Measurements from ENCODE around the gene RBM4.
A peak's percentile ranks its signal among the peaks of the same experiment; 100 is the strongest.

The RBM4 gene

DNA sequence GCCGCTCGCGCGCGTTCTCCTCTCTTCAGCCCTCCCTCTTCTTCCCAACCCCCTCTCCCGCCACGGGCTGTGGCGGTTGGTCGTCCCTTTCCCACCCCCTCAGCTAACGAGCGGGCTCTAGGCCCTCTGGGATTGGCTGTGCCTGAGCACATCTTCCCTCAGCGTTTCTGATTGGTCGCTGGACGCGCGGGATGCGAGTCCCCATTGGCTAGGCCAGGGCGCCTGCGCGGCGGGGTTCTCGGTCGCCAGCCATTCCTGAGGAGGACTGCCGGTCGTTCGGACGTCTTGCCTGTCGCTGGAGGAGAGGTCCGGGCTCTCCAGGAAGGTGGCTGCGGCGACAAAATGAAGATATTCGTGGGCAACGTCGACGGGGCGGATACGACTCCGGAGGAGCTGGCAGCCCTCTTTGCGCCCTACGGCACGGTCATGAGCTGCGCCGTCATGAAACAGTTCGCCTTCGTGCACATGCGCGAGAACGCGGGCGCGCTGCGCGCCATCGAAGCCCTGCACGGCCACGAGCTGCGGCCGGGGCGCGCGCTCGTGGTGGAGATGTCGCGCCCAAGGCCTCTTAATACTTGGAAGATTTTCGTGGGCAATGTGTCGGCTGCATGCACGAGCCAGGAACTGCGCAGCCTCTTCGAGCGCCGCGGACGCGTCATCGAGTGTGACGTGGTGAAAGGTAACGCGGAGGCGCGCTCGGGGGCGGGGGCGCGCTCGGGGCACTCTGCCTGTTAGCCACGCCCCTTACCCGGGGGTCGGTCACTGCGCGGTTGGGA, 21.9 kb upstream of the RBM4 start, which contains the start of gene RBM14:
Gene RBM14 (plus strand): TSS at position 252 of the 776 bp plus-strand sequence. CDS start 91 bp downstream, at position 343.
- TF ChIP-seq CTCF (IDR thresholded peaks at IDR 0.05; ENCODE audit: control insufficient read depth, insufficient read depth, low read depth, low read length, missing control alignments) = no peak
- peak; percentile 95 for DNase-seq (ENCODE audit: low read depth)
- H3K4me3 ChIP-seq (ENCODE audit: control insufficient read depth, low read depth, low read length) = peak within 1 kb of the TSS; percentile 88

DNA sequence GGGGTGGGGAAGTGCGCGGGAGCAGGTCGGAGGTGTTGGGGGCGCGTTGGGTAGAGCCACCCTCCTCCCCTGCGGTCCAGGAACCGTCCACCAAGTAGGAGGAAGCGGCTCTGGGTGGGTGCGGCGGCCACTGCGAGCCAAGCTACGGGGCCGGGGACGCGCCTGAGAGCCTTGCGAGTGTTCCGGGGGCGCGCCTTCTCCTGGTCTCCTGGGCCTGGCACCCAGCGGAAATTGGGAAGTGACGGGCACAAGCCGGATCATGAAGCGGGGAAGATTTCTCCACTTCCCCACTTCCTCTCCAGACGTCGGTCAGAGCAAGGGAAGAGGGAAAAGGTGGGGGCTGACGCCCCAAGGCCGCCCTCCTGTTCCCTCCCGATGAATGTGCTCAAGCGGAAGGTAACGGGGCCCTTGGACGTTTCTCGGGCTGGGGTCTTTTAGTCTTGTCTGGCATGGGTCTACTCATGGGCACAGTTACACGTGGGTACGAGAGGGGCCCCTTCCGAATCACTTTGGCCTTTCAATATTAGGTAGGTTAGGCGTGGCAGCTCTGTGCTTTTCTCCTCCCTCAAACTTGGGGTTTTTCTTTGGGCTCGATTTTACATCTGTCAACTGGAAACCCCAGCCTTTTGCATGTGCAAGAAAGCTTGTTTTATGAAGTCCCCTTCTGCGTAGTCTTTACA, 21.2 kb upstream of the RBM4 start:
- TF ChIP-seq CTCF (IDR thresholded peaks at IDR 0.05; ENCODE audit: control insufficient read depth, insufficient read depth, low read depth, low read length, missing control alignments) = no peak
- no peak for DNase-seq (ENCODE audit: low read depth)
- peak overlapping the region; percentile 88 for H3K4me3 ChIP-seq (ENCODE audit: control insufficient read depth, low read depth, low read length)

DNA sequence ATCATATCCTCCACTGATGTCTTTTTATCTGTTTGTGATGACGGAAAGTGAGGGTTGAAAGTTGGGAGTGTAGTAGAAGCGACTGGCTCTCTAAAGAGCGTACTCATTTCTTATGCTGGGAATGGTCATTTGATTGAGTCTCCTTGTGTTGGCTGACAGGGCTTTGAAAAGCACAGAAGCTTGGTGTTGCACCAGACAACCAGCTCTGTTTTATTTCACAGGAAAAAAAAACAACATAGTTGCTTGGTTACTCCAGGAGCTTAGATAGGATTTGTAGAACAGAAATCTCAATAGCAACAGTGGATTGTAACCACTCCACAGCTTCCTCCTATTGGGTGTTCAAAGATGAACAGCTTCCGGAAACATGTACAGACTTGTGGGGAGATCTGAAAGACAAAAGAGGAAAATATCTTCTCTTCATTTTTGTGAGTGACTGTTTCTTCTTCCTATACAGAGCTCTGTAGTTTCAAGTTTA, 19.4 kb upstream of the RBM4 start:
- no peak for TF ChIP-seq CTCF (IDR thresholded peaks at IDR 0.05; ENCODE audit: control insufficient read depth, insufficient read depth, low read depth, low read length, missing control alignments)
- H3K4me3 ChIP-seq (ENCODE audit: control insufficient read depth, low read depth, low read length) = peak overlapping the region; percentile 88
- no peak for DNase-seq (ENCODE audit: low read depth)

- no peak overlapping the region for H3K4me3 ChIP-seq (ENCODE audit: control insufficient read depth, low read depth, low read length)
- DNase-seq (ENCODE audit: low read depth) = no peak
- TF ChIP-seq CTCF (IDR thresholded peaks at IDR 0.05; ENCODE audit: control insufficient read depth, insufficient read depth, low read depth, low read length, missing control alignments) = no peak
Measured at GRCh38 chr11:66624450-66624849, 14.1 kb upstream of the RBM4 start.

DNA sequence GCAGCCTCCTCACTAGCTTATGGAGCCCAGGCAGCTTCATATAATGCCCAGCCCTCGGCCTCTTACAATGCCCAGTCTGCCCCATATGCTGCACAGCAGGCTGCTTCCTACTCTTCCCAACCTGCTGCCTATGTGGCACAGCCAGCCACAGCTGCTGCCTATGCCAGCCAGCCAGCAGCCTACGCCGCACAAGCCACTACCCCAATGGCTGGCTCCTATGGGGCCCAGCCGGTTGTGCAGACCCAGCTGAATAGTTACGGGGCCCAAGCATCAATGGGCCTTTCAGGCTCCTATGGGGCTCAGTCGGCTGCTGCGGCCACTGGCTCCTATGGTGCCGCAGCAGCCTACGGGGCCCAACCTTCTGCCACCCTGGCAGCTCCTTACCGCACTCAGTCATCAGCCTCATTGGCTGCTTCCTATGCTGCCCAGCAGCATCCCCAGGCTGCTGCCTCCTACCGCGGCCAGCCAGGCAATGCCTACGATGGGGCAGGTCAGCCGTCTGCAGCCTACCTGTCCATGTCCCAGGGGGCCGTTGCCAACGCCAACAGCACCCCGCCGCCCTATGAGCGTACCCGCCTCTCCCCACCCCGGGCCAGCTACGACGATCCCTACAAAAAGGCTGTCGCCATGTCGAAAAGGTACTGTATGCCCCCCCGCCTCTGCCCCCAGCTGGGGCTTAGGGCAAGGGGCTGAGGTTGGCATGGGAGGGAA, 13.3 kb upstream of the RBM4 start:
- DNase-seq (ENCODE audit: low read depth) = no peak
- TF ChIP-seq CTCF (IDR thresholded peaks at IDR 0.05; ENCODE audit: control insufficient read depth, insufficient read depth, low read depth, low read length, missing control alignments) = no peak
- no peak overlapping the region for H3K4me3 ChIP-seq (ENCODE audit: control insufficient read depth, low read depth, low read length)

- no peak overlapping the region for H3K4me3 ChIP-seq (ENCODE audit: control insufficient read depth, low read depth, low read length)
- TF ChIP-seq CTCF (IDR thresholded peaks at IDR 0.05; ENCODE audit: control insufficient read depth, insufficient read depth, low read depth, low read length, missing control alignments) = no peak
- DNase-seq (ENCODE audit: low read depth) = no peak
Measured at GRCh38 chr11:66625752-66626149, 12.8 kb upstream of the RBM4 start.
